Stimulated activated CD4-positive, alpha-beta T cell treated with anti-CD3 and anti-CD28 coated beads, Interleukin-4, amount 100 ng/mL, for 48 hours (primary cell): ENCODE data around the gene ANKDD1A.

Source experiments
- DNase-seq, 2 donors: peaks; one replicate each; pipeline ENCODE4 v3.0.0-alpha.2; 2020; ENCODE audit warnings: low read depth in 2 of 2

Gene ANKDD1A

GRCh38 chr15:64923546-64923945 lies 11.8 kb downstream of the ANKDD1A start:
- no peak for DNase-seq

GRCh38 chr15:64925335-64926330 lies 13.9 kb downstream of the ANKDD1A start:
- no peak for DNase-seq

GRCh38 chr15:64926661-64927060 lies 15.0 kb downstream of the ANKDD1A start:
- no peak for DNase-seq

DNA sequence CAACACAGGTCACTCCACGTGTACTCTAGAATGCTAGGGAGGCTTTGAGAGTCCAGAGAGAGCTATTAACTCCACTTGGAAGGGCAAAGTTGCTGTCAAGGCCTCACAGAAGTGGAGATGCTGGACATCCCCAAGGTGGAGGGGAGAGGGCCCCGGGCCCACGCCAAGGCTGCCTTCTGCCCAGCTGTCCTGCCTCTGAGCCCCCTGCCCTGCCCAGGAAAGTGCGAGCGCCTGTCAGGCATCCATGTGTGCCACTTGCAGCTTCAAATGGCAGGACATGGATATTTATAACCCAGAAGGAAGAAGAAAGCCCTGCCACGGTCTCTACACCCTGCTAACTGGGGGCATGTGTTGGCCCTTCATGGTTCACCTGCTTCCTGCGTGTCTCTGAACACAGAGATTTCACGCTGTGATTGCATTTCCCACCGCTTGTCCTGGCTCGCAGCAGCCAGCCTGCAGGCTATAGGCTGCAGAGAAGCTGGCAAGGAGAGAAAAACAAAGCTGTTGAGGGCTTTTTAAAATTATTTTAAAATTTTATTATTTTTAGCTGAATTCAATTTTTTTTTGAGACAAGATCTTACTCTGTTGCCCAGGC lies 17.0 kb downstream of the ANKDD1A start:
- DNase-seq: no peak

GRCh38 chr15:64930019-64930652 lies 18.4 kb downstream of the ANKDD1A start:
- DNase-seq: no peak

DNA sequence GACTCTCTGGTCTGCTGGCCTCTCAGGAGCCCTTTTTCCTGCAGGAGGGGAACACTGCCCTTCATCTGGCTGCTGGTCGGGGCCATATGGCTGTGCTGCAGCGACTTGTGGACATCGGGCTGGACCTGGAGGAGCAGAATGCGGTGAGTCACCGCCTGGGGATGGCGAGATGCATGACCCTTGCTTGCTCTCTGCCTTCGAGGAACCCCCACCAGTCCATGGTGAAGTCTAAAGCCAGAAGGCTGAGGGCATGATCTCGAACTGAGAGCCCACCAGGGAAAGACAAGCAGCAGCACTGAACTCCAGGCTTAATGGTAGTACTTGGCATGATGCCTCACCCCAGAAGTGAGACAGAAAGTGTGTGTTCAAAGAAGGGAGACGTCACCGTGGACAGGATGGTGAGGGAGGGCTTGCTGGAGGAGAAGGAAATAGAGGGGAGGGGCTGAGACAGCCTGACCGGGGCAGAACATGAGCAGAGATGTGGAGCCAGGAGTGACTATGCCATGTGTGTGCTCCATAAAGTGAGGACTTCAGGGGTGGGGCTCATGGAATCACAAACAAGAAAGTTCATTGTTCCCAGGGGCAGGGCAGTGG lies 19.2 kb downstream of the ANKDD1A start:
- no peak for DNase-seq

DNA sequence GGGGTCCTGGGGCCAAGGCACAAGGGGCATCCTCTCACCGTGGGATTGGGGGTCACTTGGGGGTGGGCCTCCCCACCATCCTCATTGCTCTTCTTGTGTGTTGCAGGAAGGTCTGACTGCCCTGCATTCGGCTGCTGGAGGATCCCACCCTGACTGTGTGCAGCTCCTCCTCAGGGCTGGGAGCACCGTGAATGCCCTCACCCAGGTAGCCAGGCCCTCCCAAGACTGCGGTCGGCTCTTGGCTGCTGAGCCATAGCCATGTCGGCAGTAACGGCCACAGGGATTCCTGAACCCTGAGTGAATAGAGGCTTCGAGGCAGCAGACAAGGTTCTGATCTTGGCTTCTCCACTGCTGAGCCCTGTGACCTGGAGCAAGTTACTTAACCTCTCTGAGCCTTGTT lies 19.7 kb downstream of the ANKDD1A start:
- DNase-seq: no peak

DNA sequence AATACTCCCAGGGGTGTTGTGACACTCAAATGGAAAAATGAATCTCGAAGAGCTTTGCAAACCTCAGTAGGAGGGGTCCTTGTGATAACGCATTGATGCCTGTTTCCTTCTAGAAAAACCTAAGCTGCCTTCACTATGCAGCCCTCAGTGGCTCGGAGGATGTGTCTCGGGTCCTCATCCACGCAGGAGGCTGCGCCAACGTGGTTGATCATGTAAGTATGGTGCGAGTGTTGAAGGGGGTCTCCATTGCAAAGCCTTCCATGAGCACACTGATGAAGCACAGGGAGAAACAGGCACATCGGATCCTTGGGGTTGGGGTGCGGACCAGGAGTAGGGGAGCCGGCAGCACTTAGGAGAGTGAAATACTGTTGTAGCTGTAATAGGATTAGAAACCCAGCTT lies 22.3 kb downstream of the ANKDD1A start:
- DNase-seq: no peak

DNA sequence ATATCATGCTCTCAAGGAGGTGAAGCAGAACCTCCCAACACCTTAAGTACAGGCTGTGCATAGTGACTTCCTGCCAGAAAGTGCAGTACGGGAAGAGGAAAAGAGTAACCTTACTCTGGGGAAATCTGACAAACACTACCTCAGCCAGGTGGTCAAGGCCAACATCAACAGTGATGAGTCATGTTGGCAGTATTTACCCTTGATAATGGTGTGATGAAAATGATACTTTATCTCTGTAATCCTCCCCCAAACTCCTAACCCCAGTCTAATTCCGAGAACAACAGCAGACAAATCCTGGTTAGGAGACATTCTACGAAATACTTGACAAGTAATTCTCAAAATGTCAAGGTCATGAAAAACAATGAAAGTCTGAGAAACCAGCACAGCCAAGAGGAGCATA lies 26.5 kb downstream of the ANKDD1A start:
- DNase-seq: no peak

GRCh38 chr15:64942356-64942755 lies 30.7 kb downstream of the ANKDD1A start:
- DNase-seq: no peak

GRCh38 chr15:64943512-64944225 lies 32.0 kb downstream of the ANKDD1A start:
- DNase-seq: no peak

DNA sequence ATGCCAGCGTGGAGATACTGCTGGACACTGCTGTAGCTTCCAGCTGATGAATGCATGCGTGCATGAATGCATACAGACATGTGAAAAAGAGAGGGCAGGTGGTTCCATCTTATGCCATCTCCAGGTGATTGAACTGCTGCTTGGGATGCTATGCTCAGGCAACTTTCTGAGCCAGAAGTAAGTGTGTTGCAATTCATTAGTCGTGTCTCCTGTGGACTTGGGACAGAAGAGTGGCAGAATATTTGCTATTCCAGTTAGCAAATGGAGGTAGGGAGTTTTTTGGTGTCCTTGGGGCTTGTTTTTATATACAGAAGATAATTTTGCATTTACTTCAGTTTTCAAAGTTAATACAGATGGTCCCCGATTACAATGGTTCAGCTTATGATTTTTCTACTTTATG lies 33.3 kb downstream of the ANKDD1A start:
- no peak for DNase-seq

GRCh38 chr15:64947211-64947610 lies 35.5 kb downstream of the ANKDD1A start:
- no peak for DNase-seq

GRCh38 chr15:64948916-64949315 lies 37.2 kb downstream of the ANKDD1A start:
- no peak for DNase-seq

GRCh38 chr15:64949383-64950186 lies 37.9 kb downstream of the ANKDD1A start:
- DNase-seq: no peak

- no peak for DNase-seq
These were observed 39.2 kb downstream of the ANKDD1A start for GRCh38 chr15:64950888-64951287.

DNA sequence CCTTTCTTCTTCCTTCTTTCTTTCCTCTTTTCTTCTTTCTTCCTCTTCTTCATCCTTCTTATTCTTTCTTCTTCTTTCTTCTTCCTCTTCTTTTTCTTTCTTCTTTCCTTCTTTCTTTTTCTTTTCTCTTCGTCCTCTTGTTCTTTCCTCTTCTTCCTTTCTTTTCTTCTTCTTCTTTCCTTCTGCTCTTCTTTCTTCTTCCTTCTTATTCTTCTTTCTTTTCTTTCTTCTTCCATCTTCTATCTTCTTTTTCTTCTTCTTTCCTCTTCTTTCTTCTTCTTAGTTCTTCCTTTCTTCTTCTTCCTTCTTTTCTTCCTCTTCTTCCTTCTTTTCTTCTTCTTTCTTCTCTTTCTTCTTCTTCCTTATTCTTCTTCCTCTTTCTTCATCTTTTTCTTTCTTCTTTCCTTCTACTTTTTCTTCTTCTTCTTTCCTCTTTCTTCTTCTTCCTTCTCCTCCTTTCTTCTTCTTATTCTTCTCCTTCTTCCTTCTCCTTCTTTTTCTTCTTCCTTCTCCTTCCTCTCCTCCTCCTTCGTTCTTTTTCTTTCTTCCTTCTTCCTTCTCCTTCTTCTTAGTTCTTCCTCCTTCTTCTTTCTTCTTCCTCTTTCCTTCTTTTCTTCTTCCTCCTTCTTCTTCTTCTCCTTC lies 40.2 kb downstream of the ANKDD1A start:
- DNase-seq: no peak

- no peak for DNase-seq
These were observed 42.7 kb downstream of the ANKDD1A start for GRCh38 chr15:64954395-64954794.

- DNase-seq: no peak
These were observed 47.4 kb downstream of the ANKDD1A start for GRCh38 chr15:64959128-64959527.

DNA sequence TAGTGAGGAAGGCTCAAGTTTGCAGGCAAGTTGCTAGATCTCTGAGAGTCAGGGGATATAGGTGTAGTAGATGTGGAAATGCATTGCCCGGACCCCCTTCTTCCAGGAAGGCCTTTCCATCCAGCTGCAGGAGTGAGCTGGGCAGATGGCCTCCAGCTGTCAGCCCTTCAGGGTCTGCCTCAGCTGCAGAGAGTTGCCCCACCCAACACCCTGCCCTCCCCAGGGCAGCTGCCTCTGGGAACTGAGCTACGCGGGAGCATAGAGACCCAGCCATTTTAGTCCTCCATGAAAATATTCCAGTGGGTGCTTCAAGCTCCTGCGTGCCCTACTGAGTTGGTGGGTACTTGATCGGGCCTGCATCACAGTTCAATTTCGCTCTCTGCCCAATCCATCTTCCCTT lies 48.5 kb downstream of the ANKDD1A start:
- no peak for DNase-seq
